Esophagus squamous epithelium (tissue), 4 donors: Measurements from ENCODE around the gene PRM2.

Experiments
- CTCF ChIP-seq, 6 experiments: fragments of 450-650 bp in 4 of 6; fragments of 200-600 bp in 2 of 6; sonication (generic) in 2 of 6; IDR thresholded peaks; one replicate each; pipeline ENCODE4 v1.5.1; 2016 to 2019; ENCODE audit warnings: antibody characterized with exemption in 6 of 6, mild to moderate bottlenecking in 4 of 6, moderate library complexity in 4 of 6
- POLR2A ChIP-seq, 4 donors: fragments of 450-650 bp; IDR thresholded peaks; one replicate each; pipeline ENCODE4 v1.6.1; 2017; ENCODE audit warnings: antibody characterized with exemption in 4 of 4, mild to moderate bottlenecking in 4 of 4, moderate library complexity in 3 of 4

DNA sequence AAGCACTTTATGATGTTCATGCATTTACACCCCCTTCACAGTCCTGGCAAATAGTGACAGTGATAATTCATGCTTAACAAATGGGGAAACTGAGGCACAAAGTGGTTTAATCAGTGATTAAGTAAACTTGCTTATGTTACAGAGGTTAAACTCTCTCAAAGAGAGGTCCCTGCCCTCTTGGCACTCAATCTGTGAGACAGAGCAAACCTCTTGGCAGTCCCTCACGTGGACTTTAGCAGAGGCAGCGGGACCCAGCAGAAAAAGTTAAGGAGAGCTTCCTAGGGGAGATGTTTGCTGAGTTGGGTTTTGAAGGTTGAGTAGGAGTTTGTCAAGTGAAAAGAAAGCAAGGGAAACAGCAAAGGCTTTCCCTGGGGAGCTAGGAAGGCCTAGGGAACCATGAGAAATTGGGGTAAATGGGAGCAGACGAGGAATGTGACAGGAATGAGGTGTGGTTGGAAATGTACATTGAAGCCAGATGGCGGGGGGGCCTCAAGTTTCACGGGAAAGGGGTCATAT is 31.0 kb downstream of the PRM2 start:
- TF ChIP-seq CTCF (IDR thresholded peaks at IDR 0.05) (no peak), POLR2A (IDR thresholded peaks at IDR 0.05) (no peak)
